Endothelial cell of umbilical vein (primary cell): Measurements from ENCODE around the gene CMTM8.
"Not testable (repeated sequence)": the region's sequence is repeated elsewhere in the genome, so short reads cannot be mapped to it uniquely, and the experiment has no call there.

Experiments used
- EZH2 ChIP-seq: IDR thresholded peaks from 2 replicates; pipeline ENCODE4 v1.6.1; 2012; ENCODE audit warnings: borderline replicate concordance, low read depth, mild to moderate bottlenecking, moderate library complexity, low read length, inconsistent platforms; ENCODE audit not compliant: severe bottlenecking
- MYC ChIP-seq: IDR thresholded peaks from one replicate; pipeline ENCODE4 v1.6.1; 2011; ENCODE audit warnings: mild to moderate bottlenecking, low read depth, low read length
- POLR2A ChIP-seq: IDR thresholded peaks from 2 replicates; pipeline ENCODE4 v1.6.1; 2012; ENCODE audit warnings: low read depth, mild to moderate bottlenecking, control low read depth, low read length
- TF ChIP-seq, protein P1 (sequence below), 2 donors: IDR thresholded peaks; 1 replicate in 1 of 2; 2 replicates in 1 of 2; pipeline ENCODE4 v1.5.1; 2011; ENCODE audit warnings: low read length in 2 of 2, mild to moderate bottlenecking in 2 of 2, moderate library complexity in 2 of 2, control low read depth in 1 of 2, inconsistent platforms in 1 of 2, low read depth in 1 of 2; ENCODE audit not compliant: insufficient read depth in 1 of 2; ENCODE audit errors: extremely low read depth in 1 of 2

DNA sequence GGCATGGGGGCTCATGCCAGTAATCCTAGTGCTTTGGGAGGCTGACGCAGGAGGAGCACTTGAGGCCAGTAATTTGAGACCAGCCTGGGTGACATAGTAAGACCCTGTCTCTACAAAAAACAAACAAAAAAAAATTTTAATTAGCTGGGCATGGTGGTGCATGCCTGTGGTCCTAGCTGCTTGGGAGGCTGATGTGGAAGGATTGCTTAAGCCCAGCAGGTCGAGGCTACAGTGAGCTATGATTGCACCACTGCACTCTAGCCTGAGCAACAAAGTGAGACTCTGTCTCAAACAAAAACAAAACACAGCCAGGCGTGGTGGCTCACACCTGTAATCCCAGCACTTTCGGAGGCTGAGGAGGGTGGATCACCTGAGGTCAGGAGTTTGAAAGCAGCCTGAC lies 9.7 kb upstream of the CMTM8 start:
- TF ChIP-seq, protein P1, sequence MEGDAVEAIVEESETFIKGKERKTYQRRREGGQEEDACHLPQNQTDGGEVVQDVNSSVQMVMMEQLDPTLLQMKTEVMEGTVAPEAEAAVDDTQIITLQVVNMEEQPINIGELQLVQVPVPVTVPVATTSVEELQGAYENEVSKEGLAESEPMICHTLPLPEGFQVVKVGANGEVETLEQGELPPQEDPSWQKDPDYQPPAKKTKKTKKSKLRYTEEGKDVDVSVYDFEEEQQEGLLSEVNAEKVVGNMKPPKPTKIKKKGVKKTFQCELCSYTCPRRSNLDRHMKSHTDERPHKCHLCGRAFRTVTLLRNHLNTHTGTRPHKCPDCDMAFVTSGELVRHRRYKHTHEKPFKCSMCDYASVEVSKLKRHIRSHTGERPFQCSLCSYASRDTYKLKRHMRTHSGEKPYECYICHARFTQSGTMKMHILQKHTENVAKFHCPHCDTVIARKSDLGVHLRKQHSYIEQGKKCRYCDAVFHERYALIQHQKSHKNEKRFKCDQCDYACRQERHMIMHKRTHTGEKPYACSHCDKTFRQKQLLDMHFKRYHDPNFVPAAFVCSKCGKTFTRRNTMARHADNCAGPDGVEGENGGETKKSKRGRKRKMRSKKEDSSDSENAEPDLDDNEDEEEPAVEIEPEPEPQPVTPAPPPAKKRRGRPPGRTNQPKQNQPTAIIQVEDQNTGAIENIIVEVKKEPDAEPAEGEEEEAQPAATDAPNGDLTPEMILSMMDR (IDR thresholded peaks at IDR 0.05; ENCODE audit: extremely low read depth in 1 of 2, insufficient read depth in 1 of 2, low read depth in 1 of 2, low read length in 2 of 2): not testable (repeated sequence)
- not testable (repeated sequence) for TF ChIP-seq POLR2A, MYC, EZH2
